ENCODE data around the gene GOSR2. TPM values are rescaled to one million over a fixed set of nuclear protein-coding genes. Genes with fewer than 3 reads are reported as not detected.

Gene GOSR2
- total and polyA plus RNA-seq, 2 experiments from 2014 or later: 47.7 to 62.8 TPM

DNA sequence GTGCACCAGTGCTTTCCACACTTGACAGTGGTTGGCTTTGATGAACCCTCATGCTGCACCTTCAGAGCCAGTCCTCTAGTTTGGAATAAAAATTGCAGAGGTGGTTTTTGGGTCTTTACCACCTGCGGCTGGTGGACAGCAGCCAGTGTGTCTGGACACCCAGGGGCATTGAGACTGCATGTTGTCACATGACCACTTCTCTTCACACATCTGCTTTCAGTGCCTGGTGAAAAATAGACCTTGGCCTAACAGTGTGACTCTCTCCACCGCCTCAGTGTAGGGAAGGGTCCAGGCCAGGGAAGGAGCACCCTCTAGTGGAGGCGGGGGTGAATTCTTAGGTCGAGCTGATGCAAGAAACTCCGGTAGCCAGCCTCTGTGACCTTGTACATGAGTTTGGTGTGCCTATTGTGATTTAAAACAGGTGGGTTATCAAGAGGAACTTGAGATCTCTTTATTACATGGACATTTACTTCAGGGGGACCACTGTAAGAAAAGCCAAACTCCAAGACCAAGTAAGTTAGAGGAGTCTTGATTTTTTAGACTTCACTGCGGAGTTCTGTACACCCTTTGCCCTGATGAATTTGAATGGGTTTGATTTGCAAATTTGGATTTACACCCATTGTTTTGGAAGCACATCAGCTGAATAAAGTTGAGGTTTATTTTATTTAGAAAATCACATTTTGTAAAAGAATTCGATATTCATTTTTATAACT, 17.9 kb downstream of the GOSR2 start:
- no peaks in the 10 kb centered on the region for H3K27me3 ChIP-seq
- H3K36me3 ChIP-seq (replicated peaks; ENCODE audit: insufficient read depth, low read depth): peaks cover 4% of the 10 kb centered on the region
- no peak overlapping the region for H2AFZ ChIP-seq
- DNase-seq (ENCODE audit: low spot score): peak; percentile 90
- no peak overlapping the region for H3K27ac ChIP-seq
- H4K20me1 ChIP-seq (ENCODE audit: insufficient read depth, poor library complexity, severe bottlenecking): no peaks in the 10 kb centered on the region
- no peaks in the 10 kb centered on the region for H3K79me2 ChIP-seq
- H3K9me2 ChIP-seq (replicated peaks; ENCODE audit: insufficient read depth): no peaks in the 10 kb centered on the region
- peaks cover 18% of the 10 kb centered on the region for H3K4me1 ChIP-seq (ENCODE audit: insufficient read depth)
- no peak for TF ChIP-seq EZH2 (IDR thresholded peaks at IDR 0.05; ENCODE audit: borderline replicate concordance)
- TF ChIP-seq, protein P1, sequence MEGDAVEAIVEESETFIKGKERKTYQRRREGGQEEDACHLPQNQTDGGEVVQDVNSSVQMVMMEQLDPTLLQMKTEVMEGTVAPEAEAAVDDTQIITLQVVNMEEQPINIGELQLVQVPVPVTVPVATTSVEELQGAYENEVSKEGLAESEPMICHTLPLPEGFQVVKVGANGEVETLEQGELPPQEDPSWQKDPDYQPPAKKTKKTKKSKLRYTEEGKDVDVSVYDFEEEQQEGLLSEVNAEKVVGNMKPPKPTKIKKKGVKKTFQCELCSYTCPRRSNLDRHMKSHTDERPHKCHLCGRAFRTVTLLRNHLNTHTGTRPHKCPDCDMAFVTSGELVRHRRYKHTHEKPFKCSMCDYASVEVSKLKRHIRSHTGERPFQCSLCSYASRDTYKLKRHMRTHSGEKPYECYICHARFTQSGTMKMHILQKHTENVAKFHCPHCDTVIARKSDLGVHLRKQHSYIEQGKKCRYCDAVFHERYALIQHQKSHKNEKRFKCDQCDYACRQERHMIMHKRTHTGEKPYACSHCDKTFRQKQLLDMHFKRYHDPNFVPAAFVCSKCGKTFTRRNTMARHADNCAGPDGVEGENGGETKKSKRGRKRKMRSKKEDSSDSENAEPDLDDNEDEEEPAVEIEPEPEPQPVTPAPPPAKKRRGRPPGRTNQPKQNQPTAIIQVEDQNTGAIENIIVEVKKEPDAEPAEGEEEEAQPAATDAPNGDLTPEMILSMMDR (IDR thresholded peaks at IDR 0.05; ENCODE audit: poor library complexity): peak; percentile 89
- no peak overlapping the region for H3K4me3 ChIP-seq
- H3K9me3 ChIP-seq (ENCODE audit: low read depth): no peaks in the 10 kb centered on the region
- no peak overlapping the region for H3K4me2 ChIP-seq
- WGBS (ENCODE audit: low lambda C conversion rate, missing lambda C conversion rate): 39% methylated on average over 7 of the region's 7 CpGs

DNA sequence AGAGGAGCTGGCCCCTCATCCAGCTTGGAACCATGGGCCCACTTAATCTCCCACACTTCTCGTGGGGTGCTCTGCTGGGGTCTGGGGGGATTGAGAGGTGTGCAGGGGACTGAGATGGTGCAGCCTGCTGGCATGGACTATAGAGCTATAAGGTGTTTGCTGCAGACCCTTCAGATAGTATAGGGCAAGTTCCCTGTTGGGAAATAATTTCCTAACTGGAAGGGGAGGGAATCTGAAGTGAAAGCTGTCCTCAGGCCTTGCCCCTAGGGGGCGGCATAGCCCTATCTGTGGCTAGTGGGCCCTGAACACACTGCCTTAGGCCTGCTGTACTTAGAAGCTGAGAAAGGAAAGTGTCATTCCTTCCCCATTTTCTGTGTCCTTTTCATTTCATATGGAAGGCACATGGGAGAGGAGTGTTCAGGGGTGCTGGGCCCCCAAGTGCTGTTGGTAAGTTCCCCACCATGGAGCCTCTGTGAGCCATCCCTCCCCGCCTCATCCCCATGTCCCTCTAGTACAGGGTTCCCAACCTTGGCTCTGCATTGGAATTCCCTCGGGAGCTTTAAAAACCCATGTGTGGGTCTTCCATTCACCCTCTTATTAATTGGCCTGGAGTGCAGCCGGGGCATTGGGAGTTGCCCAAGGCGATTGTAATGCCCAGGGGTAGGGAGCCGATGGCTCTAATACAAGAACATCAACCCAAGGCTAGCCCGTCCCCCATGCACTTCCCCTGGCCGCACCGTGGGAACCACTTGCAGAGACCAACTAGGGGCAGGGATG, 19.7 kb downstream of the GOSR2 start:
- 81% methylated on average over 10 of the region's 10 CpGs for WGBS (ENCODE audit: low lambda C conversion rate, missing lambda C conversion rate)

DNA sequence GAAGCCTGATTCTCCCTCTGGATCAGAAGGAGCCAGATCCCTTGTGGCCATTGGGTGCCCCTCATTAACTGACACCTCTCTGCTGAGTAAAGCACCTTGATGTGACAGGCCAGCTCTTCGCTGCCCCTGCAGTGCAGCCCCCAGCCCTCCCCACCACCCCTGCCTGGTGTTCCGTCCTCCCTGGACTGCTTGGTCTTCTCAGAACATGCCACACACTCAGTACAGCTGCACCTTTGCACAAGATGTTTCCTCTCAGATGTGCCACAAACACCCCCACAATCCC, 20.2 kb downstream of the GOSR2 start:
- Histone ChIP-seq H3K4me2 (peak overlapping the region; percentile 48), H3K4me3 (no peak overlapping the region), H2AFZ (no peak overlapping the region), H3K9me2 (replicated peaks; ENCODE audit: insufficient read depth) (no peaks in the 10 kb centered on the region), H3K36me3 (replicated peaks; ENCODE audit: insufficient read depth, low read depth) (no peaks in the 10 kb centered on the region), H4K20me1 (ENCODE audit: insufficient read depth, poor library complexity, severe bottlenecking) (no peaks in the 10 kb centered on the region), H3K79me2 (no peaks in the 10 kb centered on the region), H3K4me1 (ENCODE audit: insufficient read depth) (peaks cover 18% of the 10 kb centered on the region), H3K27me3 (no peaks in the 10 kb centered on the region), H3K9me3 (ENCODE audit: low read depth) (no peaks in the 10 kb centered on the region), H3K27ac (no peak overlapping the region)
- 33% methylated on average over 1 of the region's 2 CpGs for WGBS (ENCODE audit: low lambda C conversion rate, missing lambda C conversion rate)
- no peak for DNase-seq (ENCODE audit: low spot score)
- TF ChIP-seq EZH2 (IDR thresholded peaks at IDR 0.05; ENCODE audit: borderline replicate concordance) (no peak), EZH2phosphoT487 (IDR thresholded peaks at IDR 0.05; ENCODE audit: low read depth, severe bottlenecking, unreplicated experiment) (no peak)
- TF ChIP-seq, protein P1 (IDR thresholded peaks at IDR 0.05; ENCODE audit: poor library complexity): no peak

More for the DNA sequence above, 19.7 kb downstream of the GOSR2 start:
- peaks cover 18% of the 10 kb centered on the region for H3K4me1 ChIP-seq (ENCODE audit: insufficient read depth)
- DNase-seq (ENCODE audit: low spot score): peak; percentile 85
- no peak overlapping the region for H2AFZ ChIP-seq
- no peaks in the 10 kb centered on the region for H4K20me1 ChIP-seq (ENCODE audit: insufficient read depth, poor library complexity, severe bottlenecking)
- H3K9me2 ChIP-seq (replicated peaks; ENCODE audit: insufficient read depth): no peaks in the 10 kb centered on the region
- no peaks in the 10 kb centered on the region for H3K79me2 ChIP-seq
- no peak overlapping the region for H3K4me3 ChIP-seq
- TF ChIP-seq, protein P1 (IDR thresholded peaks at IDR 0.05; ENCODE audit: poor library complexity): peak; percentile 74
- TF ChIP-seq EZH2phosphoT487 (IDR thresholded peaks at IDR 0.05; ENCODE audit: low read depth, severe bottlenecking, unreplicated experiment): no peak
- H3K36me3 ChIP-seq (replicated peaks; ENCODE audit: insufficient read depth, low read depth): no peaks in the 10 kb centered on the region
- no peak overlapping the region for H3K4me2 ChIP-seq
- no peak overlapping the region for H3K27ac ChIP-seq
- H3K27me3 ChIP-seq: no peaks in the 10 kb centered on the region
- H3K9me3 ChIP-seq (ENCODE audit: low read depth): no peaks in the 10 kb centered on the region

Data from hepatocyte (in vitro differentiated cells).